IMR-90 (cell line): Measurements from ENCODE around the gene CREBL2. TPM values are rescaled to one million over a fixed set of nuclear protein-coding genes. Genes with fewer than 3 reads are reported as not detected.

Source experiments
- polyA plus RNA-seq, 3 experiments: library from polyadenylated mRNA; depleted of rRNA; stranded (reverse); fragments of >200 nt; gene quantifications; 2 replicates each; pipeline ENCODE4 v1.2.3, GENCODE V29; 2012; ENCODE audit warnings: low replicate concordance in 1 of 3
- total RNA-seq: library from RNA; depleted of rRNA; stranded (reverse); fragments of >200 nt; gene quantifications from 2 replicates; pipeline ENCODE4 v1.2.3, GENCODE V29; 2012; rRNA removed

Gene CREBL2
- total and polyA plus RNA-seq, 2 of the 4 experiments (the other 2 are of a cell fraction) = 11.5 to 19.0 TPM

Other genes starting within 250 kb of the CREBL2 start
- gene DUSP16, start 49.0 kb upstream of the CREBL2 start, total RNA-seq = 10.0 and 10.6 TPM in 2 replicates
- gene DUSP16, start 49.0 kb upstream of the CREBL2 start, polyA plus RNA-seq (2012; rRNA removed) = 4.2 and 4.7 TPM in 2 replicates
- 0.28 and 0.36 TPM in 2 replicates for gene GPR19, start 84.3 kb downstream of the CREBL2 start, total RNA-seq
- 0.12 and 0.17 TPM in 2 replicates for gene GPR19, start 84.3 kb downstream of the CREBL2 start, polyA plus RNA-seq (2012; rRNA removed)
- gene CDKN1B, start 105.5 kb downstream of the CREBL2 start, total RNA-seq = 17.4 and 28.1 TPM in 2 replicates
- gene CDKN1B, start 105.5 kb downstream of the CREBL2 start, polyA plus RNA-seq (2012; rRNA removed) = 7.9 and 13.9 TPM in 2 replicates
- gene APOLD1, start 173.8 kb downstream of the CREBL2 start, total RNA-seq = 4.2 and 4.5 TPM in 2 replicates
- gene APOLD1, start 173.8 kb downstream of the CREBL2 start, polyA plus RNA-seq (2012; rRNA removed) = 2.3 and 2.4 TPM in 2 replicates
- gene DDX47, start 201.5 kb downstream of the CREBL2 start, total RNA-seq = 77.8 and 104 TPM in 2 replicates
- 71.5 and 89.5 TPM in 2 replicates for gene DDX47, start 201.5 kb downstream of the CREBL2 start, polyA plus RNA-seq (2012; rRNA removed)